Transverse colon (tissue), 4 donors: Measurements from ENCODE around the gene AMN. TPM values are rescaled to one million over a fixed set of nuclear protein-coding genes. Genes with fewer than 3 reads are reported as not detected.

Experiments
- DNase-seq: peaks from one replicate; pipeline ENCODE4 v3.0.0-alpha.2; 2019
- H3K27ac ChIP-seq, 4 donors: fragments of 200-600 bp; sonication (generic); 2 replicates each; pipeline ENCODE4 v1.5.1; 2016 to 2018; ENCODE audit warnings: inconsistent platforms in 4 of 4
- H3K27me3 ChIP-seq: fragments of 200-600 bp; sonication (generic); 2 replicates; pipeline ENCODE4 v1.5.1; 2017; ENCODE audit warnings: inconsistent platforms
- H3K36me3 ChIP-seq, 4 donors: fragments of 200-600 bp; sonication (generic); 2 replicates each; pipeline ENCODE4 v1.5.1; 2017 to 2019; ENCODE audit warnings: inconsistent platforms in 4 of 4
- H3K4me1 ChIP-seq, 4 donors: fragments of 200-600 bp; sonication (generic); 2 replicates each; pipeline ENCODE4 v1.5.1; 2017 to 2020; ENCODE audit warnings: inconsistent platforms in 4 of 4
- H3K4me3 ChIP-seq, 4 donors: fragments of 200-600 bp; sonication (generic); 1 replicate in 1 of 4; 2 replicates in 3 of 4; pipeline versions ENCODE4 v1.5.1 to v1.6.1; 2017 to 2019; ENCODE audit warnings: inconsistent platforms in 4 of 4
- H3K9me3 ChIP-seq, 2 donors: fragments of 200-600 bp; sonication (generic); 2 replicates each; pipeline ENCODE4 v1.5.1; 2017 to 2019; ENCODE audit warnings: inconsistent platforms in 2 of 2
- CTCF ChIP-seq, 5 experiments: fragments of 200-600 bp in 3 of 5; fragments of 450-650 bp in 2 of 5; sonication (generic) in 3 of 5; IDR thresholded peaks; 1 replicate in 2 of 5; 2 replicates in 3 of 5; pipeline ENCODE4 v1.5.1; 2016 to 2017; ENCODE audit warnings: antibody characterized with exemption in 5 of 5, inconsistent platforms in 3 of 5, mild to moderate bottlenecking in 2 of 5, moderate library complexity in 1 of 5
- EP300 ChIP-seq: sonication (generic); formaldehyde crosslinking; IDR thresholded peaks from one replicate; pipeline ENCODE4 v1.6.1; 2017; ENCODE audit warnings: antibody characterized with exemption, low read depth
- POLR2A ChIP-seq: fragments of 450-650 bp; IDR thresholded peaks from one replicate; pipeline ENCODE4 v1.6.1; 2016; ENCODE audit warnings: antibody characterized with exemption, mild to moderate bottlenecking, moderate library complexity
- POLR2AphosphoS5 ChIP-seq, 3 donors: sonication (generic); formaldehyde crosslinking; IDR thresholded peaks; one replicate each; pipeline ENCODE4 v1.6.1; 2016; ENCODE audit warnings: antibody characterized with exemption in 3 of 3
- WGBS, 2 donors: methylation state at CpG; one replicate each; pipeline ENCODE4 v1.1.5; 2018; ENCODE audit warnings: low coverage in 1 of 2; 5-methylcytosine and 5-hydroxymethylcytosine counted together
- in situ Hi-C, 4 donors: fragments of 200-750 bp; cut with MboI; loops; one replicate each; pipeline versions ENCODE4 v1.15.0 to v1.15.1; 2017; ENCODE audit warnings: low sequenced_read_pairs in 3 of 4, low pct_ligation_motif_present in 1 of 4, low pct_unique_long_range_greater_than_20kb in 1 of 4
- intact Hi-C: fragments of 100-400 bp; cut with DNase I; formaldehyde crosslinking; loops from one replicate; pipeline ENCODE4 v1.15.1; 2023; ENCODE audit warnings: low total_unique reads
- total RNA-seq, 4 donors: library from RNA; depleted of rRNA; stranded (reverse); fragments of >200 nt; gene quantifications; one replicate each; pipeline ENCODE4 v1.1.0, GENCODE V29; 2016

AMN gene
- total RNA-seq, 4 donors from 2014 or later: 306 to 597 (median 420) TPM

GRCh38 chr14:102878174-102878969 lies 44.1 kb upstream of the AMN start:
- TF ChIP-seq CTCF (IDR thresholded peaks at IDR 0.05) (peak in 3 of 5 experiments; percentile 25 to 65 (median 31)), EP300 (no peak)
- peaks cover 0 to 11% (median 4%) of the 10 kb centered on the region in 4 donors for H3K36me3 ChIP-seq
- DNase-seq: peak; percentile 44

GRCh38 chr14:102878970-102879460 lies 43.4 kb upstream of the AMN start:
- in situ Hi-C loops: no loop called here

More at GRCh38 chr14:102878174-102878969, 44.1 kb upstream of the AMN start:
- intact Hi-C loops (no loop called here), in situ Hi-C loops (no loop called here)
- H3K27me3 ChIP-seq: no peaks in the 10 kb centered on the region
- 76 to 78% methylated on average over 3 to 6 of the region's 6 CpGs for WGBS, 2 donors
- H3K4me1 ChIP-seq: peaks cover 0 to 24% (median 15%) of the 10 kb centered on the region in 4 donors
- no peaks in the 10 kb centered on the region for H3K9me3 ChIP-seq
- peak overlapping the region; percentile 21 to 64 (median 40) for H3K27ac ChIP-seq
- no peak overlapping the region for H3K4me3 ChIP-seq

GRCh38 chr14:102882226-102882906 lies 40.1 kb upstream of the AMN start:
- in situ Hi-C loops (no loop called here), intact Hi-C loops (no loop called here)
- DNase-seq: no peak
- Histone ChIP-seq H3K9me3 (no peaks in the 10 kb centered on the region), H3K27me3 (no peaks in the 10 kb centered on the region), H3K36me3 (no peaks in the 10 kb centered on the region), H3K4me3 (no peak overlapping the region), H3K4me1 (peaks cover 0 to 19% (median 8%) of the 10 kb centered on the region in 4 donors), H3K27ac (no peak overlapping the region)
- no peak for TF ChIP-seq POLR2A
- no peak for TF ChIP-seq POLR2AphosphoS5 (IDR thresholded peaks at IDR 0.05)
- no peak for TF ChIP-seq CTCF (IDR thresholded peaks at IDR 0.05)
- TF ChIP-seq EP300: no peak
- WGBS, 2 donors: 68 to 81% methylated on average over 2 to 5 of the region's 5 CpGs

More at GRCh38 chr14:102878970-102879460, 43.4 kb upstream of the AMN start:
- Histone ChIP-seq H3K27me3 (no peaks in the 10 kb centered on the region), H3K9me3 (no peaks in the 10 kb centered on the region), H3K4me3 (no peak overlapping the region), H3K36me3 (peaks cover 0 to 11% (median 4%) of the 10 kb centered on the region in 4 donors), H3K4me1 (peaks cover 0 to 18% (median 11%) of the 10 kb centered on the region in 4 donors), H3K27ac (peak overlapping the region; percentile 21 to 64 (median 40))
- TF ChIP-seq POLR2A (no peak), CTCF (IDR thresholded peaks at IDR 0.05) (peak in 1 of 5 experiments; percentile 5), POLR2AphosphoS5 (IDR thresholded peaks at IDR 0.05) (no peak), EP300 (no peak)
- DNase-seq: peak; percentile 71
- WGBS, 2 donors: 77% methylated on average over 6 of the region's 6 CpGs; no CpG with 5 or more reads in 1 of the 2 donors
- intact Hi-C loops: no loop called here

- peaks cover 0 to 20% (median 8%) of the 10 kb centered on the region in 4 donors for H3K4me1 ChIP-seq
These were observed 39.3 kb upstream of the AMN start for GRCh38 chr14:102883089-102883541.

More at GRCh38 chr14:102883089-102883541, 39.3 kb upstream of the AMN start:
- intact Hi-C loops: no loop called here
- DNase-seq: no peak
- Histone ChIP-seq H3K9me3 (no peaks in the 10 kb centered on the region), H3K36me3 (no peaks in the 10 kb centered on the region), H3K4me3 (no peak overlapping the region), H3K27ac (peak overlapping the region in 2 of 4 donors; percentile 36 to 47), H3K27me3 (no peaks in the 10 kb centered on the region)
- WGBS, 2 donors: 55 to 57% methylated on average over 5 of the region's 5 CpGs
- in situ Hi-C loops: no loop called here
- TF ChIP-seq POLR2AphosphoS5 (IDR thresholded peaks at IDR 0.05) (no peak), CTCF (IDR thresholded peaks at IDR 0.05) (no peak), POLR2A (no peak), EP300 (no peak)
